HG03469 (cell line): Measurements from ENCODE around the gene SLIT3.
"Not testable (repeated sequence)": the region's sequence is repeated elsewhere in the genome, so short reads cannot be mapped to it uniquely, and the experiment has no call there.

Experiments
- ATAC-seq: cut with Tn5 transposase; IDR thresholded peaks from one replicate; pipeline ENCODE4 v1.9.1; 2021; ENCODE audit warnings: mild to moderate bottlenecking, moderate library complexity, moderate number of reproducible peaks; ENCODE audit not compliant: unreplicated experiment

SLIT3 gene

GRCh38 chr5:168638846-168639245 lies 662.1 kb downstream of the SLIT3 start:
- not testable (repeated sequence) for ATAC-seq

DNA sequence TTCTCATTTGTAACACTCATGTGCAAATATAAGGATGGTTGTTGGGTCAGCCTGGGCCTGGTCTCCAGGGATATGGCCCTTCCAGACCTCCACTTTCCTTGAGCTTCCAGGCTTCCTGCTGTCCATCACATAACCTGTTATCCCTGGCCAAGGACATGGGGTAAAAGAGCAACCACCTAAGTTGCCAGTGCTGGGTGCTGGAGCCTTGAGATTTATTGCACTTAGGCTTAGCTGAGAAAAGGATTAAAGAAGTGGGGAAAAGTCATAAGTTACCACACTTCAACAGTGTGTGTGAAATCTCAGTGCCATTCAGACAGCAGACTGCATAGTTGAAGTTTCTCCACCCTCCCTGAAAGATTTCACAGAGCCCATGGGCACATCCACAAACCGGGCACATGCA lies 663.1 kb downstream of the SLIT3 start:
- ATAC-seq = no peak

GRCh38 chr5:168637281-168637680 lies 663.7 kb downstream of the SLIT3 start:
- no peak for ATAC-seq

GRCh38 chr5:168630958-168631357 lies 670.0 kb downstream of the SLIT3 start:
- not testable (repeated sequence) for ATAC-seq

GRCh38 chr5:168624850-168625364 lies 676.0 kb downstream of the SLIT3 start:
- no peak for ATAC-seq

DNA sequence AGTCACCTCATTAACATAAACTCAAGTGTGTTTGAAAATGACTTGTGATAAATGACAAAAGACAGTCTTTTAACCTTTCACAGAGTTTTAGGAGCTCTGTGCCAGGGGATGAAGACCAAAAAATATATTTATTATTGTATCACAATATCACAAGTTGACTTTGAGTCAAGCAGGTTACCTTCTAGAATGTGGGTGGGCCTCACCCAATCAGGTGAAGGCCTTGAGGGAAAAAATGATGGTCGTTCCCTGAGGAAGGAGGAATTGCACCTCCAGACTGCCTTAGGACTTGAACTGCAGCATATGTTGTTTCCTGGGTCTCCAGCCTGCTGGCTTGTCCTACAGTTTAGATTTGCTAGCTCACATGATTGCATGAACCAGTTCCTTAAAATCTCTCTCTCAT lies 680.1 kb downstream of the SLIT3 start:
- no peak for ATAC-seq

- ATAC-seq = no peak
Measured at GRCh38 chr5:168614661-168615060, 686.3 kb downstream of the SLIT3 start.

- no peak for ATAC-seq
Measured at GRCh38 chr5:168613996-168614395, 686.9 kb downstream of the SLIT3 start.

DNA sequence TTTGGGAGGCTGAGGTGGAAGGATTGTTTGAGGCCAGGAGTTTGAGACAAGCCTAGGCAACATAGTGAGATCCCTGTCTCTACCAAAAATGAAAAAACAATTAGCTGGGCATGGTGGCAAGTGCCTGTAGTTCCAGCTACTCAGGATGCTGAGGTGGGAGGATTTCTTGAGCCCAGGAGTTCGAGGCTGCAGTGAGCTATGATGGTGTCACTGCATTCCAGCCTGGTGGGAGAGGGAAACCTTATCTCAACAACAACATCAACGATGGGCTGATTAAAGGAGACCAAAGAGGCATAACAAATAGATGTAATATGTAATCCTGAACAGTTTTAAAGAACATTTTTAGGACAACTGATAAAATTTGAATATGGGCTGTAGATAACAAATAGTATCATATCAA lies 687.5 kb downstream of the SLIT3 start:
- ATAC-seq = no peak

- ATAC-seq = no peak
Measured at GRCh38 chr5:168612996-168613395, 687.9 kb downstream of the SLIT3 start.

DNA sequence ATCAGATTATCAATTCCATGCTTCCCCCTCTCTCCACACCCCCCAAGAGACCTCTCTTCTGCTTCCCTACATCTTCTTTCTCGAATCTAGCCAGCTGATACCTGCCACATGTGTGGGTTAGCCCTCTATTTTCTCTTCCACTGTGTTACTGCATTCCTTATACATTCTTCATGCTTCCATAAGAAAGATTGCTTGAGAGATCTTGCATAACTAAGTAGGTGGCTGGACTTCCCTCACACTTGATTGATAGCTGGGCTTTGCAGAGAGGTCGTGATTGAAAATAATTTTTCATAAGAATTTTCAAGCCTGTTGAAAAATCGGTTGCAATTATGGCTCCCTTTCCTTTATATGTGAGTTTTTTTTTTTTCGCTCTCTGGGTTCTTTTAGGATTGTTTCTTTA lies 688.8 kb downstream of the SLIT3 start:
- ATAC-seq = no peak
